ENCODE results near the gene NUDT12. TPM values are rescaled to one million over a fixed set of nuclear protein-coding genes. Genes with fewer than 3 reads are reported as not detected.

Gene NUDT12
- total RNA-seq, 1 experiment from 2014 or later, result 9.2 TPM

- Histone ChIP-seq H3K27ac (ENCODE audit: low read length) (no peak overlapping the region), H3K4me3 (ENCODE audit: low read depth in 2 of 2, low read length in 2 of 2) (no peak overlapping the region), H3K4me1 (ENCODE audit: control insufficient read depth, insufficient read depth, low read length) (peaks cover 8% of the 10 kb centered on the region; the same call in 1 of the 2 replicates), H3K36me3 (ENCODE audit: control insufficient read depth, insufficient read depth, low read length) (no peaks in the 10 kb centered on the region; the same call in 1 of the 2 replicates), H3K9me3 (ENCODE audit: control insufficient read depth, insufficient read depth, low read depth, low read length) (no peaks in the 10 kb centered on the region), H3K27me3 (ENCODE audit: control insufficient read depth, insufficient read depth, low read length) (no peaks in the 10 kb centered on the region)
- intact Hi-C loops (cut with micrococcal nuclease; ENCODE audit: unreplicated experiment) (no loop called here), in situ Hi-C loops (cut with HindIII; ENCODE audit: low pct_unique_long_range_greater_than_20kb, low sequenced_read_pairs) (no loop called here)
- TF ChIP-seq TCF7L2 (IDR thresholded peaks at IDR 0.05; ENCODE audit: low read depth, low read length), result no peak
- no peak for TF ChIP-seq CTCF (IDR thresholded peaks at IDR 0.05)
- no peak for TF ChIP-seq SIN3A (IDR thresholded peaks at IDR 0.05; ENCODE audit: borderline replicate concordance, insufficient read depth, low read depth, low read length)
- no peak for TF ChIP-seq POLR2AphosphoS5 (IDR thresholded peaks at IDR 0.05; ENCODE audit: low read depth, low read length)
- TF ChIP-seq, protein P1, sequence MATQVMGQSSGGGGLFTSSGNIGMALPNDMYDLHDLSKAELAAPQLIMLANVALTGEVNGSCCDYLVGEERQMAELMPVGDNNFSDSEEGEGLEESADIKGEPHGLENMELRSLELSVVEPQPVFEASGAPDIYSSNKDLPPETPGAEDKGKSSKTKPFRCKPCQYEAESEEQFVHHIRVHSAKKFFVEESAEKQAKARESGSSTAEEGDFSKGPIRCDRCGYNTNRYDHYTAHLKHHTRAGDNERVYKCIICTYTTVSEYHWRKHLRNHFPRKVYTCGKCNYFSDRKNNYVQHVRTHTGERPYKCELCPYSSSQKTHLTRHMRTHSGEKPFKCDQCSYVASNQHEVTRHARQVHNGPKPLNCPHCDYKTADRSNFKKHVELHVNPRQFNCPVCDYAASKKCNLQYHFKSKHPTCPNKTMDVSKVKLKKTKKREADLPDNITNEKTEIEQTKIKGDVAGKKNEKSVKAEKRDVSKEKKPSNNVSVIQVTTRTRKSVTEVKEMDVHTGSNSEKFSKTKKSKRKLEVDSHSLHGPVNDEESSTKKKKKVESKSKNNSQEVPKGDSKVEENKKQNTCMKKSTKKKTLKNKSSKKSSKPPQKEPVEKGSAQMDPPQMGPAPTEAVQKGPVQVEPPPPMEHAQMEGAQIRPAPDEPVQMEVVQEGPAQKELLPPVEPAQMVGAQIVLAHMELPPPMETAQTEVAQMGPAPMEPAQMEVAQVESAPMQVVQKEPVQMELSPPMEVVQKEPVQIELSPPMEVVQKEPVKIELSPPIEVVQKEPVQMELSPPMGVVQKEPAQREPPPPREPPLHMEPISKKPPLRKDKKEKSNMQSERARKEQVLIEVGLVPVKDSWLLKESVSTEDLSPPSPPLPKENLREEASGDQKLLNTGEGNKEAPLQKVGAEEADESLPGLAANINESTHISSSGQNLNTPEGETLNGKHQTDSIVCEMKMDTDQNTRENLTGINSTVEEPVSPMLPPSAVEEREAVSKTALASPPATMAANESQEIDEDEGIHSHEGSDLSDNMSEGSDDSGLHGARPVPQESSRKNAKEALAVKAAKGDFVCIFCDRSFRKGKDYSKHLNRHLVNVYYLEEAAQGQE (IDR thresholded peaks at IDR 0.05; ENCODE audit: insufficient read depth in 1 of 2, low read depth in 2 of 2, low read length in 1 of 2), result no peak
- POLR2A ChIA-PET, result no interaction called here
- DNase-seq (ENCODE audit: low read depth, low spot score), result no peak
- ATAC-seq, result no peak
- BruUV-seq (replicated peaks), result no TSS peak
- CTCF ChIA-PET, result no interaction called here
Observed at GRCh38 chr5:103560826-103561225, 1.8 kb downstream of the NUDT12 start.

- Histone ChIP-seq H3K36me3 (ENCODE audit: control insufficient read depth, insufficient read depth, low read length) (peaks cover 4% of the 10 kb centered on the region; the same call in 1 of the 2 replicates), H3K9me3 (ENCODE audit: control insufficient read depth, insufficient read depth, low read depth, low read length) (no peaks in the 10 kb centered on the region), H3K27ac (ENCODE audit: low read length) (no peak overlapping the region), H3K27me3 (ENCODE audit: control insufficient read depth, insufficient read depth, low read length) (no peaks in the 10 kb centered on the region), H3K4me1 (ENCODE audit: control insufficient read depth, insufficient read depth, low read length) (no peaks in the 10 kb centered on the region), H3K4me3 (ENCODE audit: low read depth in 2 of 2, low read length in 2 of 2) (no peak overlapping the region)
- ATAC-seq, result no peak
- no peak for DNase-seq (ENCODE audit: low read depth, low spot score)
- BruUV-seq (replicated peaks), result no TSS peak
- CTCF ChIA-PET, result no interaction called here
- POLR2A ChIA-PET, result no interaction called here
- in situ Hi-C loops (cut with HindIII; ENCODE audit: low pct_unique_long_range_greater_than_20kb, low sequenced_read_pairs), result no loop called here
- TF ChIP-seq, protein P1 (IDR thresholded peaks at IDR 0.05; ENCODE audit: insufficient read depth in 1 of 2, low read depth in 2 of 2, low read length in 1 of 2), result no peak
- no peak for TF ChIP-seq CTCF (IDR thresholded peaks at IDR 0.05)
- intact Hi-C loops (cut with micrococcal nuclease; ENCODE audit: unreplicated experiment), result no loop called here
Observed at GRCh38 chr5:103546858-103547257, 15.7 kb downstream of the NUDT12 start.
